Measurements from ENCODE around the gene NAT16. TPM values are rescaled to one million over a fixed set of nuclear protein-coding genes. Genes with fewer than 3 reads are reported as not detected.

Gene NAT16
- total RNA-seq: 0.12 TPM in 1 of 2 replicates, not detected in the other

GRCh38 chr7:101180130-101180755, at the start of gene NAT16:
NAT16 (minus strand) TSS chr7:101180293; CDS start chr7:101174807, 5,486 bp downstream.
- TF ChIP-seq CTCF (conservative IDR thresholded peaks at IDR 0.05; ENCODE audit: low read depth, low read length): no peak
- no peak for DNase-seq (ENCODE audit: low read depth)
- H3K4me3 ChIP-seq (ENCODE audit: low read depth, low read length): no peak within 1 kb of the TSS

- DNase-seq (ENCODE audit: low read depth): no peak
- no peak for TF ChIP-seq CTCF (conservative IDR thresholded peaks at IDR 0.05; ENCODE audit: low read depth, low read length)
- H3K4me3 ChIP-seq (ENCODE audit: low read depth, low read length): no peak overlapping the region
These were observed 46.6 kb upstream of the NAT16 start for GRCh38 chr7:101226721-101227120.

GRCh38 chr7:101225650-101226049, 45.6 kb upstream of the NAT16 start:
- H3K4me3 ChIP-seq (ENCODE audit: low read depth, low read length): no peak overlapping the region
- no peak for DNase-seq (ENCODE audit: low read depth)
- TF ChIP-seq CTCF (conservative IDR thresholded peaks at IDR 0.05; ENCODE audit: low read depth, low read length): no peak

GRCh38 chr7:101223528-101223927, 43.4 kb upstream of the NAT16 start:
- no peak for DNase-seq (ENCODE audit: low read depth)
- no peak overlapping the region for H3K4me3 ChIP-seq (ENCODE audit: low read depth, low read length)
- no peak for TF ChIP-seq CTCF (conservative IDR thresholded peaks at IDR 0.05; ENCODE audit: low read depth, low read length)

GRCh38 chr7:101222275-101222830, 42.3 kb upstream of the NAT16 start:
- no peak for TF ChIP-seq CTCF (conservative IDR thresholded peaks at IDR 0.05; ENCODE audit: low read depth, low read length)
- no peak overlapping the region for H3K4me3 ChIP-seq (ENCODE audit: low read depth, low read length)
- DNase-seq (ENCODE audit: low read depth): no peak

- no peak for DNase-seq (ENCODE audit: low read depth)
- TF ChIP-seq CTCF (conservative IDR thresholded peaks at IDR 0.05; ENCODE audit: low read depth, low read length): no peak
- H3K4me3 ChIP-seq (ENCODE audit: low read depth, low read length): no peak overlapping the region
These were observed 40.2 kb upstream of the NAT16 start for GRCh38 chr7:101220295-101220694.
